T-cell (primary cell): ENCODE measurements around the gene SNN. TPM values are rescaled to one million over a fixed set of nuclear protein-coding genes. Genes with fewer than 3 reads are reported as not detected.

Experiments
- ATAC-seq, 4 experiments: fragments of 200-7000 bp in 3 of 4; fragments of 150-1000 bp in 1 of 4; cut with Tn5 transposase; replicated peaks in 1 of 4; 1 replicate in 3 of 4; 2 replicates in 1 of 4; pipeline ENCODE4 v1.10.0; 2021; ENCODE audit warnings: moderate library complexity in 3 of 4, mild to moderate bottlenecking in 2 of 4, moderate number of reproducible peaks in 1 of 4
- CTCF ChIA-PET, 2 donors: fragments of 300-600 bp; sonication (Branson Sonifier 250); formaldehyde crosslinking; loops; one replicate each; lab custom pipeline; 2022; ENCODE audit warnings: antibody characterized with exemption in 2 of 2; lab: Charles Lee
- POLR2A ChIA-PET, 2 donors: fragments of 300-600 bp; sonication (Branson Sonifier 250); formaldehyde crosslinking; loops; one replicate each; lab custom pipeline; 2022; ENCODE audit warnings: antibody characterized with exemption in 2 of 2; lab: Charles Lee
- DNase-seq, 35 experiments: peaks; one replicate each; pipeline versions ENCODE4 v3.0.0 to v3.0.0-alpha.2; 2013 to 2023
- H3K27ac ChIP-seq: one replicate; pipeline ENCODE4 v1.5.1; 2013; ENCODE audit warnings: low read length
- H3K27me3 ChIP-seq, 2 experiments: replicated peaks in 1 of 2; 1 replicate in 1 of 2; 2 replicates in 1 of 2; pipeline versions ENCODE4 v1.6.1 to v1.7.0; 2013; ENCODE audit warnings: low read length in 1 of 2, mixed read lengths in 1 of 2; ENCODE audit not compliant: control insufficient read depth in 2 of 2, insufficient read depth in 2 of 2; ENCODE audit errors: extremely low read depth in 1 of 2
- H3K36me3 ChIP-seq, 2 donors: 1 replicate in 1 of 2; 2 replicates in 1 of 2; pipeline versions ENCODE4 v1.6.1 to v1.7.0; 2013; ENCODE audit warnings: low read length in 1 of 2; ENCODE audit not compliant: control insufficient read depth in 2 of 2, insufficient read depth in 1 of 2; ENCODE audit errors: extremely low read depth in 1 of 2
- H3K4me1 ChIP-seq, 2 experiments: 1 replicate in 1 of 2; 2 replicates in 1 of 2; pipeline versions ENCODE4 v1.6.1 to v1.7.0; 2013; ENCODE audit warnings: low read length in 2 of 2, mixed read lengths in 1 of 2; ENCODE audit not compliant: insufficient read depth in 2 of 2, control insufficient read depth in 1 of 2; ENCODE audit errors: extremely low read depth in 1 of 2
- H3K4me3 ChIP-seq, 2 donors: 1 replicate in 1 of 2; 2 replicates in 1 of 2; pipeline versions ENCODE4 v1.5.1 to v1.7.0; 2013; ENCODE audit warnings: mild to moderate bottlenecking in 2 of 2, low read length in 1 of 2, moderate library complexity in 1 of 2; ENCODE audit not compliant: control insufficient read depth in 1 of 2; ENCODE audit errors: extremely low read depth in 1 of 2
- H3K9me3 ChIP-seq: 2 replicates; pipeline ENCODE4 v1.7.0; 2013
- H3K27ac Mint-ChIP-seq, 2 donors: one replicate each; pipeline ENCODE4 v1.8.0; 2020 to 2021; ENCODE audit warnings: mild to moderate bottlenecking in 2 of 2, mixed read lengths in 2 of 2
- H3K27me3 Mint-ChIP-seq, 2 donors: one replicate each; pipeline ENCODE4 v1.8.0; 2021 to 2022; ENCODE audit warnings: mixed read lengths in 2 of 2
- H3K36me3 Mint-ChIP-seq: one replicate; pipeline ENCODE4 v1.8.0; 2021; ENCODE audit warnings: mixed read lengths
- H3K4me1 Mint-ChIP-seq, 3 donors: one replicate each; pipeline ENCODE4 v1.8.0; 2020 to 2022; ENCODE audit warnings: mixed read lengths in 3 of 3, mild to moderate bottlenecking in 1 of 3
- H3K4me3 Mint-ChIP-seq, 3 donors: one replicate each; pipeline ENCODE4 v1.8.0; 2020 to 2022; ENCODE audit warnings: mild to moderate bottlenecking in 3 of 3, mixed read lengths in 3 of 3, moderate library complexity in 3 of 3
- H3K9me3 Mint-ChIP-seq, 3 donors: one replicate each; pipeline ENCODE4 v1.8.0; 2020 to 2022; ENCODE audit warnings: mixed read lengths in 3 of 3
- WGBS: methylation state at CpG from one replicate; pipeline ENCODE4 v1.1.5; 2013; ENCODE audit warnings: missing lambda C conversion rate; ENCODE audit not compliant: insufficient coverage; 5-methylcytosine and 5-hydroxymethylcytosine counted together
- total RNA-seq, 35 experiments: library from RNA in 6 of 35; stranded (reverse) in 6 of 35; fragments of 120-200 nt in 1 of 35; gene quantifications; one replicate each; pipeline versions ENCODE4 v1.2.1 to v1.2.4 and lab custom pipeline; 2013 to 2026

Gene SNN
- total RNA-seq, 5 donors from 2014 or later (not counting 1 experiment from before 2014, with no cell fraction given), result 17.4 to 56.2 (median 22.7) TPM

- H3K27me3 Mint-ChIP-seq, result no peaks in the 10 kb centered on the region
- POLR2A ChIA-PET, result interaction anchor here in 1 of 2 donors (0.6 to 1.1 kb wide), 2 partner anchors 20 to 187 kb away, joined by 3 read pairs; no protein-coding TSS in a partner anchor
- peaks cover 10 to 23% (median 16%) of the 10 kb centered on the region in 3 donors for H3K4me1 Mint-ChIP-seq
- H3K27ac Mint-ChIP-seq, result no peak overlapping the region
- Histone ChIP-seq H3K27me3 (no peaks in the 10 kb centered on the region), H3K27ac (no peak overlapping the region), H3K4me1 (no peaks in the 10 kb centered on the region), H3K4me3 (no peak overlapping the region), H3K9me3 (no peaks in the 10 kb centered on the region), H3K36me3 (peaks cover 4 to 46% of the 10 kb centered on the region in 2 donors)
- CTCF ChIA-PET, result interaction anchor here (0.9 to 1.2 kb wide), 2 partner anchors 17 to 173 kb away, joined by 3 to 4 read pairs; no protein-coding TSS in a partner anchor
- H3K36me3 Mint-ChIP-seq, result peaks cover 36% of the 10 kb centered on the region
- no peak overlapping the region for H3K4me3 Mint-ChIP-seq
- no peaks in the 10 kb centered on the region for H3K9me3 Mint-ChIP-seq
- DNase-seq (no peak), ATAC-seq (no peak)
- WGBS, result no CpG with 5 or more reads among the region's 1 CpG
These were observed 40.2 kb downstream of the SNN start for GRCh38 chr16:11708421-11708820.

DNA sequence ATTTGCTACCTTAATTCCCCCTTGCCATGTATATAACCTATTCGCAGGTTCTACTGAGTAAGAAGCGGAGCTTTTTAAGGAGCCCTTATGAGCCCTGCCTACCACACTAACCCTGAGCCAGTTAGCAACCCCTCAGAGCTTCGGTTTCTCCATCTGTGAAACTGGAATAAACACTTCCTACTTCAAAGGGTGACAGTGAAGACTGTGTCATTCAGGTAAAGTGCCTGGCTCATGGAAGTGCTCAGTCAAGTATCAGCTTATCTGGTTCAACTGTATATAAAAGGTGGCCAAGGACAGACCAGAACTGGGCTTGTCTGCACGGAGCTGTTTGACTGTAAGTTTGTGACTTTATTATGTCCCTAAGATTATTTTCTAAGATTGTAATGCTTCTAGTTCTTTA lies 43.4 kb downstream of the SNN start:
- Histone ChIP-seq H3K27me3 (no peaks in the 10 kb centered on the region), H3K27ac (no peak overlapping the region), H3K4me3 (no peak overlapping the region), H3K4me1 (peaks cover 0 to 3% of the 10 kb centered on the region in 2 experiments), H3K9me3 (no peaks in the 10 kb centered on the region), H3K36me3 (peaks cover 0 to 56% of the 10 kb centered on the region in 2 donors)
- no peak overlapping the region for H3K4me3 Mint-ChIP-seq
- WGBS, result 100% methylated on average over 2 of the region's 4 CpGs
- peaks cover 4 to 13% (median 7%) of the 10 kb centered on the region in 3 donors for H3K4me1 Mint-ChIP-seq
- CTCF ChIA-PET, result interaction anchor here (0.5 to 1.9 kb wide), 5 partner anchors 180 to 779 kb away, joined by 3 to 10 read pairs (median 5); no protein-coding TSS in a partner anchor
- no peaks in the 10 kb centered on the region for H3K9me3 Mint-ChIP-seq
- peaks cover 38% of the 10 kb centered on the region for H3K36me3 Mint-ChIP-seq
- H3K27ac Mint-ChIP-seq, result no peak overlapping the region
- no peak for ATAC-seq
- H3K27me3 Mint-ChIP-seq, result no peaks in the 10 kb centered on the region
- POLR2A ChIA-PET, result interaction anchor here in 1 of 2 donors (0.6 kb wide), 1 partner anchor 18 kb away, joined by 3 read pairs; no protein-coding TSS in a partner anchor
- no peak for DNase-seq

DNA sequence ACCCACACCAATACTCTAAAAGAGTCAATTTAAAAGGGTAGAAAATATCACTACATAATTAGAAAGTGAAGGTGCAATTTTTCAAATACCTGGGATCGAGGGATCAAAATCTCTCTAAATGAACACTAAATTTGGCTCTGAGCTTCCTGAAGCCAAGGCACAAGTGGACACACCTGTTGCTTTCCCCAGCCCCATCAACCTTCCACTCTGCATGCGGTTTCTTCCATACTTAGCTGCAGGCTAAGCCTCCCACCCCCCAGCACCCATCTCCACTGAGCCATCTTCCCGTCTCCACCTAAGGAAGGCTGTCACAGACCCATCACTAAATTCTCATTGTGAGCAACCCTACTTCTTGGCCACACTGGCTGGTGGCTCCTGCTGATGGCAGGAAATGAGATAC lies 43.9 kb downstream of the SNN start:
- no peaks in the 10 kb centered on the region for H3K27me3 ChIP-seq
- H3K4me1 ChIP-seq, result peaks cover 0 to 3% of the 10 kb centered on the region in 2 experiments
- no peak for DNase-seq
- Mint-ChIP-seq H3K4me3 (no peak overlapping the region), H3K4me1 (peaks cover 6 to 14% (median 8%) of the 10 kb centered on the region in 3 donors), H3K27ac (no peak overlapping the region), H3K27me3 (no peaks in the 10 kb centered on the region), H3K9me3 (no peaks in the 10 kb centered on the region), H3K36me3 (peaks cover 39% of the 10 kb centered on the region)
- H3K27ac ChIP-seq, result no peak overlapping the region
- H3K36me3 ChIP-seq, result peaks cover 0 to 56% of the 10 kb centered on the region in 2 donors
- ChIA-PET CTCF (interaction anchor here (0.5 to 1.2 kb wide), 4 partner anchors 180 to 779 kb away, joined by 3 to 10 read pairs (median 3); no protein-coding TSS in a partner anchor), POLR2A (interaction anchor here in 1 of 2 donors (0.6 kb wide), 1 partner anchor 18 kb away, joined by 3 read pairs; no protein-coding TSS in a partner anchor)
- H3K4me3 ChIP-seq, result no peak overlapping the region
- no peaks in the 10 kb centered on the region for H3K9me3 ChIP-seq
- ATAC-seq, result no peak
- 100% methylated on average over 3 of the region's 3 CpGs for WGBS

GRCh38 chr16:11715246-11715947 lies 47.1 kb downstream of the SNN start:
- Mint-ChIP-seq H3K36me3 (peaks cover 32% of the 10 kb centered on the region), H3K27me3 (no peaks in the 10 kb centered on the region), H3K4me3 (no peak overlapping the region), H3K27ac (peak overlapping the region in 1 of 2 donors; percentile 32), H3K4me1 (peaks cover 21 to 26% (median 23%) of the 10 kb centered on the region in 3 donors), H3K9me3 (no peaks in the 10 kb centered on the region)
- Histone ChIP-seq H3K36me3 (peaks cover 6 to 49% of the 10 kb centered on the region in 2 donors), H3K4me3 (no peak overlapping the region), H3K4me1 (peaks cover 0 to 3% of the 10 kb centered on the region in 2 experiments), H3K9me3 (no peaks in the 10 kb centered on the region), H3K27ac (no peak overlapping the region), H3K27me3 (no peaks in the 10 kb centered on the region)
- POLR2A ChIA-PET, result interaction anchor here in 1 of 2 donors (0.6 kb wide), 1 partner anchor 183 kb away, joined by 3 read pairs; no protein-coding TSS in a partner anchor
- 100% methylated on average over 4 of the region's 8 CpGs for WGBS
- ATAC-seq, result peak in 1 of 4 experiments; percentile 16
- CTCF ChIA-PET, result interaction anchor here (0.6 to 3.5 kb wide), 9 partner anchors 27 to 755 kb away, joined by 3 to 27 read pairs (median 4); partner anchors contain the start of gene TXNDC11 (in 1 of the 2)
- DNase-seq, result no peak

GRCh38 chr16:11716336-11716735 lies 48.1 kb downstream of the SNN start:
- DNase-seq (no peak), ATAC-seq (no peak)
- no peaks in the 10 kb centered on the region for H3K9me3 Mint-ChIP-seq
- peak overlapping the region; percentile 52 to 56 for H3K27ac Mint-ChIP-seq
- peaks cover 21 to 26% (median 23%) of the 10 kb centered on the region in 3 donors for H3K4me1 Mint-ChIP-seq
- Histone ChIP-seq H3K4me1 (peaks cover 0 to 3% of the 10 kb centered on the region in 2 experiments), H3K36me3 (peaks cover 11 to 50% of the 10 kb centered on the region in 2 donors), H3K4me3 (no peak overlapping the region), H3K27ac (no peak overlapping the region), H3K9me3 (no peaks in the 10 kb centered on the region), H3K27me3 (no peaks in the 10 kb centered on the region)
- CTCF ChIA-PET, result interaction anchor here in 1 of 2 donors (0.5 to 3.5 kb wide), 2 partner anchors 99 to 184 kb away, joined by 3 to 27 read pairs; no protein-coding TSS in a partner anchor
- H3K4me3 Mint-ChIP-seq, result no peak overlapping the region
- peaks cover 30% of the 10 kb centered on the region for H3K36me3 Mint-ChIP-seq
- no peaks in the 10 kb centered on the region for H3K27me3 Mint-ChIP-seq
- POLR2A ChIA-PET, result interaction anchor here in 1 of 2 donors (0.5 to 0.6 kb wide), 2 partner anchors 23 to 337 kb away, joined by 3 to 14 read pairs; no protein-coding TSS in a partner anchor

- no CpG with 5 or more reads among the region's 5 CpGs for WGBS
- ATAC-seq, result no peak
- Mint-ChIP-seq H3K4me3 (no peak overlapping the region), H3K27me3 (no peaks in the 10 kb centered on the region), H3K27ac (peak overlapping the region; percentile 36 to 67), H3K4me1 (peaks cover 20 to 30% (median 27%) of the 10 kb centered on the region in 3 donors), H3K36me3 (peaks cover 29% of the 10 kb centered on the region), H3K9me3 (no peaks in the 10 kb centered on the region)
- peaks cover 0 to 3% of the 10 kb centered on the region in 2 experiments for H3K4me1 ChIP-seq
- H3K9me3 ChIP-seq, result no peaks in the 10 kb centered on the region
- POLR2A ChIA-PET, result no interaction called here
- no peak overlapping the region for H3K4me3 ChIP-seq
- H3K27me3 ChIP-seq, result no peaks in the 10 kb centered on the region
- DNase-seq, result no peak
- CTCF ChIA-PET, result interaction anchor here (0.6 to 1.7 kb wide), 7 partner anchors 14 to 729 kb away, joined by 3 to 10 read pairs (median 4); no protein-coding TSS in a partner anchor
- peaks cover 11 to 51% of the 10 kb centered on the region in 2 donors for H3K36me3 ChIP-seq
- H3K27ac ChIP-seq, result no peak overlapping the region
These were observed 49.6 kb downstream of the SNN start for GRCh38 chr16:11717811-11718210.
